Measurements from ENCODE around the gene CGNL1. TPM values are rescaled to one million over a fixed set of nuclear protein-coding genes. Genes with fewer than 3 reads are reported as not detected.

CGNL1 gene
- total RNA-seq, 4 donors from 2014 or later, result 4.7 to 13.7 (median 7.3) TPM

GRCh38 chr15:57468486-57468885, 92.2 kb downstream of the CGNL1 start:
- TF ChIP-seq CTCF (IDR thresholded peaks at IDR 0.05), result no peak
- ATAC-seq (ENCODE audit: low FRiP score), result no peak

GRCh38 chr15:57470543-57470942, 94.2 kb downstream of the CGNL1 start:
- no peak for TF ChIP-seq CTCF (IDR thresholded peaks at IDR 0.05)
- DNase-seq (ENCODE audit: low spot score) (no peak), ATAC-seq (ENCODE audit: low FRiP score) (no peak)

More at GRCh38 chr15:57468486-57468885, 92.2 kb downstream of the CGNL1 start:
- DNase-seq (ENCODE audit: low spot score), result no peak

GRCh38 chr15:57472861-57473260, 96.6 kb downstream of the CGNL1 start:
- no peak for TF ChIP-seq CTCF (IDR thresholded peaks at IDR 0.05)
- ATAC-seq (ENCODE audit: low FRiP score) (no peak), DNase-seq (ENCODE audit: low spot score) (no peak)

- no peak for DNase-seq (ENCODE audit: low spot score)
- no peak for TF ChIP-seq CTCF (IDR thresholded peaks at IDR 0.05)
- ATAC-seq (ENCODE audit: low FRiP score), result peak; percentile 12
These were observed 100.2 kb downstream of the CGNL1 start for GRCh38 chr15:57476533-57476975.

- ATAC-seq (ENCODE audit: low FRiP score) (no peak), DNase-seq (ENCODE audit: low spot score) (no peak)
- TF ChIP-seq CTCF (IDR thresholded peaks at IDR 0.05), result no peak
These were observed 101.6 kb downstream of the CGNL1 start for GRCh38 chr15:57477736-57478522.

GRCh38 chr15:57479005-57479404, 102.7 kb downstream of the CGNL1 start:
- ATAC-seq (ENCODE audit: low FRiP score) (no peak), DNase-seq (ENCODE audit: low spot score) (no peak)
- no peak for TF ChIP-seq CTCF (IDR thresholded peaks at IDR 0.05)
